GM03348 (cell line): ENCODE measurements around the gene LARP1B.
A peak's percentile ranks its signal among the peaks of the same experiment; 100 is the strongest.
"Not testable (repeated sequence)": the region's sequence is repeated elsewhere in the genome, so short reads cannot be mapped to it uniquely, and the experiment has no call there.

Experiments
- DNase-seq: peaks from one replicate; pipeline ENCODE4 v3.0.0; 2012; ENCODE audit warnings: low spot score

Gene LARP1B

GRCh38 chr4:128060699-128061565 is at the start of gene LARP1B:
TSS of gene LARP1B (plus strand) at chr4:128061312. CDS start at chr4:128074952, 13,640 bp downstream.
- DNase-seq, result peak; percentile 99

- no peak for DNase-seq
These were observed 35.8 kb upstream of the LARP1B start for GRCh38 chr4:128025319-128025718.

- no peak for DNase-seq
These were observed 31.2 kb upstream of the LARP1B start for GRCh38 chr4:128029907-128030306.

- DNase-seq, result no peak
These were observed 29.2 kb upstream of the LARP1B start for GRCh38 chr4:128031756-128032384.

- DNase-seq, result no peak
These were observed 21.5 kb upstream of the LARP1B start for GRCh38 chr4:128039568-128039967.

GRCh38 chr4:128047019-128047418 is 14.1 kb upstream of the LARP1B start:
- DNase-seq, result not testable (repeated sequence)

GRCh38 chr4:128047514-128047913 is 13.6 kb upstream of the LARP1B start:
- not testable (repeated sequence) for DNase-seq

GRCh38 chr4:128051229-128051628 is 9.9 kb upstream of the LARP1B start:
- not testable (repeated sequence) for DNase-seq

- not testable (repeated sequence) for DNase-seq
These were observed 6.2 kb upstream of the LARP1B start for GRCh38 chr4:128054907-128055306.

- DNase-seq, result not testable (repeated sequence)
These were observed 5.5 kb upstream of the LARP1B start for GRCh38 chr4:128055441-128056206.

- DNase-seq, result no peak
These were observed 4.7 kb upstream of the LARP1B start for GRCh38 chr4:128056396-128056795.

GRCh38 chr4:128060121-128060698 is 902 bp upstream of the LARP1B start:
- peak; percentile 27 for DNase-seq

- peak; percentile 76 for DNase-seq
These were observed 739 bp downstream of the LARP1B start for GRCh38 chr4:128061566-128062536.

GRCh38 chr4:128066453-128066820 is 5.3 kb downstream of the LARP1B start:
- not testable (repeated sequence) for DNase-seq

- DNase-seq, result no peak
These were observed 7.8 kb downstream of the LARP1B start for GRCh38 chr4:128068918-128069317.

- no peak for DNase-seq
These were observed 15.4 kb downstream of the LARP1B start for GRCh38 chr4:128076464-128076863.

- not testable (repeated sequence) for DNase-seq
These were observed 34.2 kb downstream of the LARP1B start for GRCh38 chr4:128095293-128095692.

GRCh38 chr4:128107766-128108165 is 46.7 kb downstream of the LARP1B start:
- no peak for DNase-seq

- no peak for DNase-seq
These were observed 61.9 kb downstream of the LARP1B start for GRCh38 chr4:128123036-128123435.

- no peak for DNase-seq
These were observed 69.5 kb downstream of the LARP1B start for GRCh38 chr4:128130621-128131020.

- no peak for DNase-seq
These were observed 73.8 kb downstream of the LARP1B start for GRCh38 chr4:128134925-128135324.
